HepG2 (cell line): ENCODE results near the gene SRSF4. TPM values are rescaled to one million over a fixed set of nuclear protein-coding genes. Genes with fewer than 3 reads are reported as not detected.

Experiments
- ATAC-seq: fragments of 200-7000 bp; cut with Tn5 transposase; 3 replicates; pipeline ENCODE4 v1.9.1; 2020; ENCODE audit warnings: mild to moderate bottlenecking, moderate library complexity
- BruUV-seq: library from RNA; stranded (reverse); fragments of 400-500 nt; replicated peaks from 2 replicates; lab custom pipeline; 2021; lab: Mats Ljungman, UMichigan
- CTCF ChIA-PET: fragments of 300-600 bp; formaldehyde crosslinking; extraction: SDS; loops from one replicate; lab custom pipeline; 2021; ENCODE audit warnings: low total read pairs, inconsistent platforms, low intra/inter-chr PET ratio; lab: Yijun Ruan, JAX
- POLR2A ChIA-PET: fragments of 350-600 bp; sonication (Branson Sonifier 250); formaldehyde crosslinking; loops from one replicate; lab custom pipeline; 2020; ENCODE audit warnings: antibody characterized with exemption, inconsistent platforms; lab: Yijun Ruan, JAX
- DNase-seq: peaks from one replicate; pipeline ENCODE4 v3.0.0-alpha.2; 2015; ENCODE audit warnings: low spot score
- FAIRE-seq: peaks from 3 replicates; lab custom pipeline; 2011; peaks lifted over from hg19 to GRCh38; lab: Jason Lieb, UNC
- H2AFZ ChIP-seq: one replicate; pipeline ENCODE4 v1.6.1; 2011; ENCODE audit warnings: low read length, inconsistent platforms
- H3K27ac ChIP-seq: fragments of 300-600 bp; 3 replicates; pipeline ENCODE4 v1.8.0; 2011; ENCODE audit warnings: mixed run types, mild to moderate bottlenecking, mixed read lengths, low read length, inconsistent platforms; ENCODE audit not compliant: insufficient read depth; ENCODE audit errors: extremely low read length
- H3K27me3 ChIP-seq, 2 experiments: fragments of 200-600 bp in 1 of 2; 2 replicates in 1 of 2; 3 replicates in 1 of 2; pipeline versions ENCODE4 v1.6.0 to v1.8.0; 2011; ENCODE audit warnings: low read length in 2 of 2, mild to moderate bottlenecking in 2 of 2, moderate library complexity in 2 of 2, inconsistent platforms in 1 of 2; ENCODE audit not compliant: insufficient read depth in 2 of 2, control insufficient read depth in 1 of 2
- H3K36me3 ChIP-seq, 2 experiments: fragments of 200-600 bp in 1 of 2; replicated peaks in 1 of 2; 2 replicates in 1 of 2; 3 replicates in 1 of 2; pipeline versions ENCODE4 v1.5.1 to v1.8.0; 2011; ENCODE audit warnings: low read length in 2 of 2, inconsistent platforms in 1 of 2; ENCODE audit not compliant: insufficient read depth in 2 of 2, control insufficient read depth in 1 of 2
- H3K4me1 ChIP-seq: 2 replicates; pipeline ENCODE4 v1.5.1; 2012; ENCODE audit warnings: low read length, inconsistent platforms; ENCODE audit not compliant: insufficient read depth
- H3K4me2 ChIP-seq: 2 replicates; pipeline ENCODE4 v1.6.0; 2011; ENCODE audit warnings: low read depth, low read length, inconsistent platforms
- H3K4me3 ChIP-seq, 3 experiments: fragments of 200-600 bp in 1 of 3; sonication (generic), shearing (Covaris generic) in 1 of 3; replicated peaks in 1 of 3; 2 replicates each; pipeline ENCODE4 v1.5.1; 2011 to 2016; ENCODE audit warnings: low read length in 3 of 3, inconsistent platforms in 2 of 3, low read depth in 2 of 3, mild to moderate bottlenecking in 2 of 3, control low read depth in 1 of 3, mixed read lengths in 1 of 3; ENCODE audit not compliant: insufficient read depth in 1 of 3
- H3K79me2 ChIP-seq: one replicate; pipeline ENCODE4 v1.6.1; 2011; ENCODE audit warnings: low read length, inconsistent platforms; ENCODE audit not compliant: insufficient read depth
- H3K9ac ChIP-seq: 2 replicates; pipeline ENCODE4 v1.6.0; 2011; ENCODE audit warnings: mild to moderate bottlenecking, low read depth, low read length, inconsistent platforms; ENCODE audit not compliant: insufficient read depth
- H3K9me3 ChIP-seq: 2 replicates; pipeline ENCODE4 v1.5.1; 2012; ENCODE audit warnings: mild to moderate bottlenecking, low read length
- H4K20me1 ChIP-seq: 2 replicates; pipeline ENCODE4 v1.6.0; 2011; ENCODE audit warnings: inconsistent platforms, mild to moderate bottlenecking, low read length, moderate library complexity; ENCODE audit not compliant: insufficient read depth
- ARID2 ChIP-seq: sonication (generic); formaldehyde crosslinking; IDR thresholded peaks from 2 replicates; pipeline ENCODE4 v1.8.1; 2022; ENCODE audit warnings: mild to moderate bottlenecking, missing genetic modification reagents, borderline replicate concordance
- HMGXB4 ChIP-seq, 2 experiments: sonication (generic) in 1 of 2; formaldehyde crosslinking in 1 of 2; IDR thresholded peaks; 2 replicates each; pipeline versions ENCODE4 v1.4.0 to v1.6.1; 2018 to 2020; ENCODE audit warnings: missing genetic modification reagents in 2 of 2, borderline replicate concordance in 1 of 2, low read depth in 1 of 2, mild to moderate bottlenecking in 1 of 2, missing biosample characterization in 1 of 2
- HNF4A ChIP-seq: sonication (generic); formaldehyde crosslinking; IDR thresholded peaks from 2 replicates; pipeline ENCODE4 v1.4.0; 2020; ENCODE audit warnings: missing genetic modification reagents
- HOXA9 ChIP-seq: sonication (generic); formaldehyde crosslinking; IDR thresholded peaks from 2 replicates; pipeline ENCODE4 v1.8.1; 2022; ENCODE audit warnings: missing genetic modification reagents, mild to moderate bottlenecking, moderate library complexity, borderline replicate concordance
- ISX ChIP-seq: sonication (generic); formaldehyde crosslinking; conservative IDR thresholded peaks from 2 replicates; pipeline ENCODE4 v1.5.0; 2020; ENCODE audit warnings: missing genetic modification reagents
- JUND ChIP-seq: sonication (generic); formaldehyde crosslinking; IDR thresholded peaks from 2 replicates; pipeline ENCODE4 v1.8.0; 2022; ENCODE audit warnings: mild to moderate bottlenecking, missing genetic modification reagents
- MBNL3 ChIP-seq: fragments of 250-450 bp; sonication (Bioruptor Pico); conservative IDR thresholded peaks from 2 replicates; pipeline ENCODE4 v1.8.0; 2022; ENCODE audit warnings: mild to moderate bottlenecking, inconsistent platforms
- MED1 ChIP-seq: sonication (generic); formaldehyde crosslinking; IDR thresholded peaks from 2 replicates; pipeline ENCODE4 v1.4.0; 2020; ENCODE audit warnings: missing genetic modification reagents
- SMAD3 ChIP-seq: sonication (generic); formaldehyde crosslinking; IDR thresholded peaks from 2 replicates; pipeline ENCODE4 v1.4.0; 2020; ENCODE audit warnings: missing genetic modification reagents
- SMARCE1 ChIP-seq: fragments of 450-650 bp; IDR thresholded peaks from 2 replicates; pipeline ENCODE4 v1.6.1; 2017; ENCODE audit warnings: borderline replicate concordance
- ZFP90 ChIP-seq: sonication (generic); formaldehyde crosslinking; IDR thresholded peaks from 2 replicates; pipeline ENCODE4 v1.8.0; 2022; ENCODE audit warnings: missing genetic modification reagents, mild to moderate bottlenecking, inconsistent platforms, borderline replicate concordance
- ZIK1 ChIP-seq: sonication (generic); formaldehyde crosslinking; IDR thresholded peaks from 2 replicates; pipeline ENCODE4 v1.5.0; 2020; ENCODE audit warnings: mild to moderate bottlenecking, low read depth, missing genetic modification reagents, borderline replicate concordance
- ZNF550 ChIP-seq: sonication (generic); formaldehyde crosslinking; IDR thresholded peaks from 2 replicates; pipeline ENCODE4 v1.4.0; 2020; ENCODE audit warnings: mild to moderate bottlenecking, missing genetic modification reagents, borderline replicate concordance
- WGBS: methylation state at CpG from one replicate; pipeline ENCODE4 v1.1.6; 2017; ENCODE audit warnings: low lambda C conversion rate; 5-methylcytosine and 5-hydroxymethylcytosine counted together
- in situ Hi-C: cut with HindIII; loops from 2 replicates; pipeline ENCODE4 v1.10.0; 2017; ENCODE audit warnings: low pct_unique_long_range_greater_than_20kb; ENCODE audit not compliant: extremely low pct_ligation_motif_present
- intact Hi-C: fragments of 100-400 bp; cut with micrococcal nuclease; formaldehyde crosslinking; loops from one replicate; pipeline ENCODE4 v1.10.0; 2022; ENCODE audit not compliant: unreplicated experiment
- polyA plus RNA-seq, 8 experiments: library from polyadenylated mRNA; depleted of rRNA in 3 of 8; stranded (reverse) in 7 of 8; unstranded in 1 of 8; fragments of >200 nt; fragmentation: Illumina TruSeq in 4 of 8; extraction: Trizol in 4 of 8; gene quantifications; 2 replicates each; pipeline versions ENCODE4 v1.2.1 to v1.2.3, GENCODE V29; 2011 to 2016; ENCODE audit warnings: low read depth in 4 of 8, missing spikeins in 1 of 8, mixed read lengths in 1 of 8; ENCODE audit not compliant: insufficient read depth in 1 of 8
- total RNA-seq, 5 experiments: library from RNA; depleted of rRNA; stranded (reverse); fragments of >200 nt; fragmentation: Illumina TruSeq; extraction: Trizol; gene quantifications; 2 replicates each; pipeline ENCODE4 v1.2.3, GENCODE V29; 2016; ENCODE audit warnings: low read depth in 1 of 5
- TF ChIP-seq, protein P1 (sequence below): sonication (generic); formaldehyde crosslinking; conservative IDR thresholded peaks from 2 replicates; pipeline ENCODE4 v1.8.0; 2022; ENCODE audit warnings: missing genetic modification reagents
- TF ChIP-seq, protein P2 (sequence below): sonication (generic); formaldehyde crosslinking; IDR thresholded peaks from 2 replicates; pipeline ENCODE4 v1.5.0; 2020; ENCODE audit warnings: missing genetic modification reagents, mild to moderate bottlenecking, borderline replicate concordance
- TF ChIP-seq, protein P3 (sequence below): sonication (generic); formaldehyde crosslinking; IDR thresholded peaks from 2 replicates; pipeline ENCODE4 v1.5.1; 2020; ENCODE audit warnings: mild to moderate bottlenecking, missing genetic modification reagents, borderline replicate concordance

Gene SRSF4
- total and polyA plus RNA-seq, 2 of the 13 experiments (the other 11 are each of a cell fraction or from before 2014, with no cell fraction given): 37.7 to 50.9 TPM

DNA sequence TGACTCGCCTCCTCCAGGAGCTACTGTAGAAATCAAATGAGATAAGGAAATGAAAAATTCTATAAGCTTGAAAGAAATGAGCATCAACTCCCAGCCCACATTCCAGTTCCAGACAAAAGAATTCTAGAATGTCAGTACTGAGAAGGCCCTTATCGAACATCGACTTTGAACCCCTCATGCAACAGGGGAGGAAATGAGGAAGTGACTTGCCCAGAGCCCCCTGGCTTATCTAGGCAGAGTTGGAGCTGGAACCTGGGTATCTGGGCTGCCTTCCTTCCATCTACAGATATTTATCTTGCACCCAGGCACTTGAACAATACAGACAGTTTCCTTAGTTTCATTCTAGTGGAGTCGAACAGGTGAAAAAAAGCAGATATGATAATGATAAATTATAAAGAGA is 26.7 kb upstream of the SRSF4 start:
- in situ Hi-C loops: no loop called here
- no peak overlapping the region for H3K4me3 ChIP-seq
- H2AFZ ChIP-seq: no peak overlapping the region
- H3K4me1 ChIP-seq: no peaks in the 10 kb centered on the region
- H3K9ac ChIP-seq: no peak overlapping the region
- FAIRE-seq: no peak
- no peak for ATAC-seq
- H3K27ac ChIP-seq: no peak overlapping the region
- H3K36me3 ChIP-seq: peaks cover 14 to 49% of the 10 kb centered on the region in 2 experiments; a peak in 4 of 5 replicates
- no peaks in the 10 kb centered on the region for H3K79me2 ChIP-seq
- no peak overlapping the region for H3K4me2 ChIP-seq
- ChIA-PET POLR2A (no interaction called here), CTCF (no interaction called here)
- H4K20me1 ChIP-seq: no peaks in the 10 kb centered on the region
- WGBS: 74% methylated on average over 4 of the region's 4 CpGs
- BruUV-seq: no TSS peak
- intact Hi-C loops: no loop called here
- DNase-seq: peak; percentile 20
- no peaks in the 10 kb centered on the region for H3K9me3 ChIP-seq
- H3K27me3 ChIP-seq: no peaks in the 10 kb centered on the region
- TF ChIP-seq, protein P1, sequence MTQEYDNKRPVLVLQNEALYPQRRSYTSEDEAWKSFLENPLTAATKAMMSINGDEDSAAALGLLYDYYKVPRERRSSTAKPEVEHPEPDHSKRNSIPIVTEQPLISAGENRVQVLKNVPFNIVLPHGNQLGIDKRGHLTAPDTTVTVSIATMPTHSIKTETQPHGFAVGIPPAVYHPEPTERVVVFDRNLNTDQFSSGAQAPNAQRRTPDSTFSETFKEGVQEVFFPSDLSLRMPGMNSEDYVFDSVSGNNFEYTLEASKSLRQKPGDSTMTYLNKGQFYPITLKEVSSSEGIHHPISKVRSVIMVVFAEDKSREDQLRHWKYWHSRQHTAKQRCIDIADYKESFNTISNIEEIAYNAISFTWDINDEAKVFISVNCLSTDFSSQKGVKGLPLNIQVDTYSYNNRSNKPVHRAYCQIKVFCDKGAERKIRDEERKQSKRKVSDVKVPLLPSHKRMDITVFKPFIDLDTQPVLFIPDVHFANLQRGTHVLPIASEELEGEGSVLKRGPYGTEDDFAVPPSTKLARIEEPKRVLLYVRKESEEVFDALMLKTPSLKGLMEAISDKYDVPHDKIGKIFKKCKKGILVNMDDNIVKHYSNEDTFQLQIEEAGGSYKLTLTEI (CRISPR knock-in tag): no peak
- TF ChIP-seq, protein P2, sequence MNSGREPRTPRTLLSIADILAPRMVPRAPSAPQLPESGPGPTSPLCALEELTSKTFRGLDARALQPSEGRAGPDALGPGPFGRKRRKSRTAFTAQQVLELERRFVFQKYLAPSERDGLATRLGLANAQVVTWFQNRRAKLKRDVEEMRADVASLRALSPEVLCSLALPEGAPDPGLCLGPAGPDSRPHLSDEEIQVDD (CRISPR knock-in tag): no peak
- TF ChIP-seq JUND (CRISPR knock-in tag) (no peak), ARID2 (CRISPR knock-in tag) (no peak), ZNF550 (CRISPR knock-in tag) (no peak), HMGXB4 (CRISPR knock-in tag; IDR thresholded peaks at IDR 0.05; ENCODE audit: borderline replicate concordance in 1 of 2, low read depth in 1 of 2) (no peak), SMARCE1 (no peak), MED1 (no peak), HNF4A (CRISPR knock-in tag) (no peak), ZFP90 (CRISPR knock-in tag) (no peak), SMAD3 (CRISPR knock-in tag) (no peak), ZIK1 (CRISPR knock-in tag) (no peak), HOXA9 (CRISPR knock-in tag) (no peak), ISX (CRISPR knock-in tag) (no peak), MBNL3 (CRISPR knock-in tag) (no peak)
- TF ChIP-seq, protein P3, sequence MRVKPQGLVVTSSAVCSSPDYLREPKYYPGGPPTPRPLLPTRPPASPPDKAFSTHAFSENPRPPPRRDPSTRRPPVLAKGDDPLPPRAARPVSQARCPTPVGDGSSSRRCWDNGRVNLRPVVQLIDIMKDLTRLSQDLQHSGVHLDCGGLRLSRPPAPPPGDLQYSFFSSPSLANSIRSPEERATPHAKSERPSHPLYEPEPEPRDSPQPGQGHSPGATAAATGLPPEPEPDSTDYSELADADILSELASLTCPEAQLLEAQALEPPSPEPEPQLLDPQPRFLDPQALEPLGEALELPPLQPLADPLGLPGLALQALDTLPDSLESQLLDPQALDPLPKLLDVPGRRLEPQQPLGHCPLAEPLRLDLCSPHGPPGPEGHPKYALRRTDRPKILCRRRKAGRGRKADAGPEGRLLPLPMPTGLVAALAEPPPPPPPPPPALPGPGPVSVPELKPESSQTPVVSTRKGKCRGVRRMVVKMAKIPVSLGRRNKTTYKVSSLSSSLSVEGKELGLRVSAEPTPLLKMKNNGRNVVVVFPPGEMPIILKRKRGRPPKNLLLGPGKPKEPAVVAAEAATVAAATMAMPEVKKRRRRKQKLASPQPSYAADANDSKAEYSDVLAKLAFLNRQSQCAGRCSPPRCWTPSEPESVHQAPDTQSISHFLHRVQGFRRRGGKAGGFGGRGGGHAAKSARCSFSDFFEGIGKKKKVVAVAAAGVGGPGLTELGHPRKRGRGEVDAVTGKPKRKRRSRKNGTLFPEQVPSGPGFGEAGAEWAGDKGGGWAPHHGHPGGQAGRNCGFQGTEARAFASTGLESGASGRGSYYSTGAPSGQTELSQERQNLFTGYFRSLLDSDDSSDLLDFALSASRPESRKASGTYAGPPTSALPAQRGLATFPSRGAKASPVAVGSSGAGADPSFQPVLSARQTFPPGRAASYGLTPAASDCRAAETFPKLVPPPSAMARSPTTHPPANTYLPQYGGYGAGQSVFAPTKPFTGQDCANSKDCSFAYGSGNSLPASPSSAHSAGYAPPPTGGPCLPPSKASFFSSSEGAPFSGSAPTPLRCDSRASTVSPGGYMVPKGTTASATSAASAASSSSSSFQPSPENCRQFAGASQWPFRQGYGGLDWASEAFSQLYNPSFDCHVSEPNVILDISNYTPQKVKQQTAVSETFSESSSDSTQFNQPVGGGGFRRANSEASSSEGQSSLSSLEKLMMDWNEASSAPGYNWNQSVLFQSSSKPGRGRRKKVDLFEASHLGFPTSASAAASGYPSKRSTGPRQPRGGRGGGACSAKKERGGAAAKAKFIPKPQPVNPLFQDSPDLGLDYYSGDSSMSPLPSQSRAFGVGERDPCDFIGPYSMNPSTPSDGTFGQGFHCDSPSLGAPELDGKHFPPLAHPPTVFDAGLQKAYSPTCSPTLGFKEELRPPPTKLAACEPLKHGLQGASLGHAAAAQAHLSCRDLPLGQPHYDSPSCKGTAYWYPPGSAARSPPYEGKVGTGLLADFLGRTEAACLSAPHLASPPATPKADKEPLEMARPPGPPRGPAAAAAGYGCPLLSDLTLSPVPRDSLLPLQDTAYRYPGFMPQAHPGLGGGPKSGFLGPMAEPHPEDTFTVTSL (CRISPR knock-in tag): no peak
